ENCODE data around the gene MAMDC2. TPM values are rescaled to one million over a fixed set of nuclear protein-coding genes. Genes with fewer than 3 reads are reported as not detected.
"Not testable (repeated sequence)": the region's sequence is repeated elsewhere in the genome, so short reads cannot be mapped to it uniquely, and the experiment has no call there.

Gene MAMDC2
- total RNA-seq, 2 experiments from 2014 or later = not detected

- POLR2A ChIA-PET = no interaction called here
- CTCF ChIA-PET = no interaction called here
These were observed 8.0 kb upstream of the MAMDC2 start for GRCh38 chr9:70035691-70036090.

GRCh38 chr9:70036641-70037040, 7.0 kb upstream of the MAMDC2 start:
- ChIA-PET POLR2A (no interaction called here), CTCF (no interaction called here)

- CTCF ChIA-PET, POLR2A ChIA-PET: not testable (repeated sequence)
These were observed 5.5 kb upstream of the MAMDC2 start for GRCh38 chr9:70038171-70038621.

- ChIA-PET CTCF (no interaction called here), POLR2A (no interaction called here)
These were observed 3.2 kb upstream of the MAMDC2 start for GRCh38 chr9:70040376-70040903.

GRCh38 chr9:70042461-70043215, 1.0 kb upstream of the MAMDC2 start:
- POLR2A ChIA-PET = no interaction called here
- CTCF ChIA-PET = no interaction called here

GRCh38 chr9:70043285-70043684, 363 bp upstream of the MAMDC2 start:
- ChIA-PET CTCF (no interaction called here), POLR2A (no interaction called here)

- CTCF ChIA-PET = no interaction called here
- POLR2A ChIA-PET = no interaction called here
These were observed 1.1 kb downstream of the MAMDC2 start for GRCh38 chr9:70044490-70045307.

- POLR2A ChIA-PET = no interaction called here
These were observed 1.8 kb downstream of the MAMDC2 start for GRCh38 chr9:70045452-70045851.

GRCh38 chr9:70046274-70047070, 2.8 kb downstream of the MAMDC2 start:
- ChIA-PET CTCF (no interaction called here), POLR2A (no interaction called here)

More at GRCh38 chr9:70045452-70045851, 1.8 kb downstream of the MAMDC2 start:
- CTCF ChIA-PET = no interaction called here

GRCh38 chr9:70049236-70049635, 5.6 kb downstream of the MAMDC2 start:
- CTCF ChIA-PET = no interaction called here
- POLR2A ChIA-PET = no interaction called here

- POLR2A ChIA-PET = no interaction called here
- CTCF ChIA-PET = no interaction called here
These were observed 6.1 kb downstream of the MAMDC2 start for GRCh38 chr9:70049672-70050271.

- POLR2A ChIA-PET = no interaction called here
- CTCF ChIA-PET = no interaction called here
These were observed 9.1 kb downstream of the MAMDC2 start for GRCh38 chr9:70052768-70053167.

- ChIA-PET CTCF (no interaction called here), POLR2A (no interaction called here)
These were observed 10.2 kb downstream of the MAMDC2 start for GRCh38 chr9:70053864-70054263.

- POLR2A ChIA-PET = no interaction called here
These were observed 10.9 kb downstream of the MAMDC2 start for GRCh38 chr9:70054521-70054920.

GRCh38 chr9:70055406-70056210, 12.0 kb downstream of the MAMDC2 start:
- CTCF ChIA-PET = interaction anchor here (0.6 kb wide), 1 partner anchor 207 kb away, joined by 3 read pairs; no protein-coding TSS in a partner anchor
- POLR2A ChIA-PET = no interaction called here

More at GRCh38 chr9:70054521-70054920, 10.9 kb downstream of the MAMDC2 start:
- CTCF ChIA-PET = no interaction called here

- ChIA-PET POLR2A (no interaction called here), CTCF (no interaction called here)
These were observed 12.7 kb downstream of the MAMDC2 start for GRCh38 chr9:70056211-70056944.

GRCh38 chr9:70058569-70059116, 15.0 kb downstream of the MAMDC2 start:
- ChIA-PET CTCF (no interaction called here), POLR2A (no interaction called here)
